Testis (tissue), 2 donors: ENCODE data around the gene SLC6A18.

Experiments
- POLR2A ChIP-seq: fragments of 450-650 bp; IDR thresholded peaks from one replicate; pipeline ENCODE4 v1.6.1; 2017; ENCODE audit warnings: antibody characterized with exemption, mild to moderate bottlenecking, moderate library complexity
- TF ChIP-seq, protein P1 (sequence below), 3 experiments: fragments of 450-650 bp in 2 of 3; fragments of 200-600 bp in 1 of 3; sonication (generic) in 1 of 3; IDR thresholded peaks; one replicate each; pipeline ENCODE4 v1.5.1; 2016 to 2019; ENCODE audit warnings: antibody characterized with exemption in 3 of 3, mild to moderate bottlenecking in 2 of 3, moderate library complexity in 1 of 3

DNA sequence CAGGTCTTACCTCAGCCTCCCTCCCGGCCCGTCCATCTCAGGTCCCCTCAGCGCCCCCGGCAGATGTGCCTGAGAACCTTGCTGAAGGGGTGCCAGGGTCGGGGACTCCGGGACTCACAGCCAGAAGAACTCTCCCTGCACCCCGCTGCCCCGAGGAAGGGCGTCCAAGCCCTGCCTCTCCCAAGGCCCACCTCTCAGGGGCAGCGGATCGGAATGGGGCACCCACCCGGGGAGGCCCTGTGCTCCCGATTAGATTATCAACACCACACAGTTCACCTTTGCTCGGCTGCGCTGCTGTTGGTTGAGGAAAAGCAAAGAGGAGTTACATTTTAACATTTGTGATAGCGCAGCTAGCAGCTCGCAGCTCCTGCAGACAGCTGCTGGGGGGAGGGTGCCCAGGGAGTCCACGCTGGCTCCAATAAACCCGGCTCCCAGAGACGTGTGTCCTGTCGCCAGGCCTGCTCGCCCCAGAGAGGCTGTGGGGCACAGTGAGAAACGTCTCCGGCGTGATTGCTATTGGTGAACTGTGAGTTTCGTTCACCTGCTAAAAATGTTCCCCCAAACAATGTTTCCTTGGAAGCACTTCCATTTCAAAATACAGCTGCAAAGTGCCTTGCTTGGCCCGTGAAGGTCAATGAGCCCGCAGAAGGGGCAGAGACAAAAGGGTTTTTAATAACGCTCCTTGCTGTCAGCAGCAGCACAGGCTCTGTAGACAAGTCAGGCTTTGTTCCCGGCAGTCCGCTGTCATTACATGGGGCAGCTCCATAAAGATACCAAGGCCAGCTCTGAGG, 42.4 kb upstream of the SLC6A18 start:
- TF ChIP-seq POLR2A = no peak
- TF ChIP-seq, protein P1, sequence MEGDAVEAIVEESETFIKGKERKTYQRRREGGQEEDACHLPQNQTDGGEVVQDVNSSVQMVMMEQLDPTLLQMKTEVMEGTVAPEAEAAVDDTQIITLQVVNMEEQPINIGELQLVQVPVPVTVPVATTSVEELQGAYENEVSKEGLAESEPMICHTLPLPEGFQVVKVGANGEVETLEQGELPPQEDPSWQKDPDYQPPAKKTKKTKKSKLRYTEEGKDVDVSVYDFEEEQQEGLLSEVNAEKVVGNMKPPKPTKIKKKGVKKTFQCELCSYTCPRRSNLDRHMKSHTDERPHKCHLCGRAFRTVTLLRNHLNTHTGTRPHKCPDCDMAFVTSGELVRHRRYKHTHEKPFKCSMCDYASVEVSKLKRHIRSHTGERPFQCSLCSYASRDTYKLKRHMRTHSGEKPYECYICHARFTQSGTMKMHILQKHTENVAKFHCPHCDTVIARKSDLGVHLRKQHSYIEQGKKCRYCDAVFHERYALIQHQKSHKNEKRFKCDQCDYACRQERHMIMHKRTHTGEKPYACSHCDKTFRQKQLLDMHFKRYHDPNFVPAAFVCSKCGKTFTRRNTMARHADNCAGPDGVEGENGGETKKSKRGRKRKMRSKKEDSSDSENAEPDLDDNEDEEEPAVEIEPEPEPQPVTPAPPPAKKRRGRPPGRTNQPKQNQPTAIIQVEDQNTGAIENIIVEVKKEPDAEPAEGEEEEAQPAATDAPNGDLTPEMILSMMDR (IDR thresholded peaks at IDR 0.05) = no peak
